ENCODE data around the gene RNU4-1. TPM values are rescaled to one million over a fixed set of nuclear protein-coding genes. Genes with fewer than 3 reads are reported as not detected.
A peak's percentile ranks its signal among the peaks of the same experiment; 100 is the strongest.
"Not testable (repeated sequence)": the region's sequence is repeated elsewhere in the genome, so short reads cannot be mapped to it uniquely, and the experiment has no call there.

The RNU4-1 gene
- total and polyA plus RNA-seq, 2 of the 4 experiments (the other 2 are of a cell fraction) = under 0.01 TPM; not detected in 1

DNA sequence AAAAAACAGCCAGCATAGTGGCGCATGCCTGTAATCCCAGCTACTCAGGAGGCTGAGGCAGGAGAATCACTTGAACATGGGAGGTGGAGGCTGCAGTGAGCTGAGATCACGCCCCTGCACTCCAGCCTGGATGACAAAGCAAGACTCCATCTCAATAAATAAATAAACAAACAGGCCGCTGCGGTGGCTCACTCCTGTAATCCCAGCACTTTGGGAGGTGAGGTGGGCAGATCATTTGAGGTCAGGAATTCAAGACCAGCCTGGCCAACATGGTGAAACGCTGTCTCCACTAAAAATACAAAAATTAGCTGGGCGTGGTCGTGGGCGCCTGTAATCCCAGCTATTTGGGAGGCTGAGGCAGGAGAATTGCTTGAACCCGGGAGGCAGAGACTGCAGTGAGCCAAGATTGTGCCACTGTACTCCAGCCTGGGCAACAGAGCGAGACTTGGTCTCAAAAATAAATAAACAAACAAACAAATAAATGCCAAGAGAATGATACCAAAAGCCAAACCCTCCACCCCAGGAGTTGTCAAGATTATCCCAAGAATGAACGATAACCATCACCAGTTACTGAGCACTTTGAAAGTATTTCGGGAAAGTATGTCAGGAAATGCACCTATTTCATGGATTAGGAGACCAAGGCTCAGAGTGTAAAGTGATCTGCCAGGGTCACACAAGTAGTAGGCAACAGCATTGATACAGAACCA lies 41.5 kb downstream of the RNU4-1 start:
- H3K27ac ChIP-seq (ENCODE audit: insufficient read depth, low read length); H2BK15ac ChIP-seq (ENCODE audit: low read depth, low read length); H3K27me3 ChIP-seq (ENCODE audit: control insufficient read depth, insufficient read depth, low read length); dilution Hi-C loops (cut with HindIII; ENCODE audit: low sequenced_read_pairs, unreplicated experiment); H3K14ac ChIP-seq (replicated peaks; ENCODE audit: low read depth, low read length); H3K4me3 ChIP-seq (ENCODE audit: insufficient read depth, low read depth, low read length); in situ Hi-C loops (cut with MboI; ENCODE audit: low sequenced_read_pairs); H2BK20ac ChIP-seq (ENCODE audit: low read depth, low read length); CTCF ChIA-PET; H4K91ac ChIP-seq (ENCODE audit: insufficient read depth, low read depth, low read length); H3K56ac ChIP-seq (ENCODE audit: extremely low read depth, insufficient read depth, low read length); H2AFZ ChIP-seq (replicated peaks; ENCODE audit: low read length, poor library complexity); ATAC-seq (ENCODE audit: low read depth); intact Hi-C loops (cut with micrococcal nuclease); H3K9ac ChIP-seq (ENCODE audit: low read depth, low read length); DNase-seq; BruUV-seq (replicated peaks); H3K4me2 ChIP-seq (ENCODE audit: low read depth, low read length); POLR2A ChIA-PET (ENCODE audit: unreplicated experiment); H2BK5ac ChIP-seq (ENCODE audit: low read depth, low read length, poor library complexity, severe bottlenecking); H3K18ac ChIP-seq (ENCODE audit: low read depth, low read length); H3K9me3 ChIP-seq (ENCODE audit: control insufficient read depth, insufficient read depth, low read length); H4K5ac ChIP-seq (ENCODE audit: low read depth, low read length): not testable (repeated sequence)
- Histone ChIP-seq H3K36me3 (ENCODE audit: control insufficient read depth, insufficient read depth, low read length) (peaks cover 10% of the 10 kb centered on the region), H3K4ac (ENCODE audit: low read depth, low read length) (peak overlapping the region; percentile 41; the same call in 1 of the 2 replicates), H3K9me1 (ENCODE audit: insufficient read depth, low read length) (peaks cover 46% of the 10 kb centered on the region), H2AK9ac (replicated peaks; ENCODE audit: low read depth, low read length, poor library complexity) (peak overlapping the region; percentile 62), H3K79me1 (ENCODE audit: low read depth in 1 of 2, low read length in 2 of 2) (peaks cover 5 to 56% of the 10 kb centered on the region in 2 experiments; a peak in 2 of 4 replicates), H3K23ac (ENCODE audit: low read depth, low read length) (peak overlapping the region; percentile 64; the same call in 1 of the 2 replicates), H2AK5ac (ENCODE audit: low read depth, low read length) (peak overlapping the region; percentile 45; the same call in 1 of the 2 replicates), H4K8ac (ENCODE audit: low read depth in 2 of 2, low read length in 2 of 2) (peak overlapping the region in 1 of 2 experiments; percentile 40; a peak in 1 of 4 replicates), H2BK120ac (ENCODE audit: low read depth, low read length) (peak overlapping the region; percentile 58; the same call in 1 of the 2 replicates), H3K4me1 (ENCODE audit: control insufficient read depth, insufficient read depth, low read length) (peaks cover 37% of the 10 kb centered on the region), H4K20me1 (ENCODE audit: insufficient read depth, low read length) (peaks cover 68% of the 10 kb centered on the region)
- 100% methylated on average over 2 of the region's 12 CpGs; no CpG with 5 or more reads in 1 of the 2 experiments for WGBS, 2 experiments (ENCODE audit: extremely low coverage in 2 of 2, insufficient read length in 1 of 2)

All from IMR-90 (cell line).